Spleen (tissue), 13 donors: ENCODE data around the gene SPI1. TPM values are rescaled to one million over a fixed set of nuclear protein-coding genes. Genes with fewer than 3 reads are reported as not detected.
A peak's percentile ranks its signal among the peaks of the same experiment; 100 is the strongest.

Experiments
- DNase-seq: peaks from one replicate; pipeline ENCODE4 v3.0.0-alpha.2; 2020
- H3K27ac ChIP-seq, 8 donors: fragments of 200-600 bp; sonication (generic) in 7 of 8; 1 replicate in 4 of 8; 2 replicates in 4 of 8; pipeline versions ENCODE4 v1.5.0 to v1.8.0; 2016 to 2021; ENCODE audit warnings: inconsistent platforms in 4 of 8, mild to moderate bottlenecking in 4 of 8, moderate library complexity in 1 of 8
- H3K27me3 ChIP-seq, 7 donors: fragments of 200-600 bp; sonication (generic) in 6 of 7; replicated peaks in 1 of 7; 1 replicate in 4 of 7; 2 replicates in 3 of 7; pipeline versions ENCODE4 v1.5.0 to v1.8.0; 2016 to 2021; ENCODE audit warnings: inconsistent platforms in 3 of 7, mild to moderate bottlenecking in 1 of 7
- H3K36me3 ChIP-seq, 6 donors: fragments of 200-600 bp; sonication (generic) in 5 of 6; 1 replicate in 4 of 6; 2 replicates in 2 of 6; pipeline versions ENCODE4 v1.5.0 to v1.8.0; 2016 to 2021; ENCODE audit warnings: inconsistent platforms in 2 of 6
- H3K4me1 ChIP-seq, 6 donors: fragments of 200-600 bp; sonication (generic) in 5 of 6; 1 replicate in 3 of 6; 2 replicates in 3 of 6; pipeline versions ENCODE4 v1.5.0 to v1.8.0; 2016 to 2021; ENCODE audit warnings: inconsistent platforms in 3 of 6
- H3K4me3 ChIP-seq, 8 donors: fragments of 200-600 bp; sonication (generic) in 7 of 8; 1 replicate in 4 of 8; 2 replicates in 4 of 8; pipeline versions ENCODE4 v1.5.0 to v1.8.0; 2016 to 2021; ENCODE audit warnings: inconsistent platforms in 4 of 8, mild to moderate bottlenecking in 4 of 8, moderate library complexity in 2 of 8
- H3K9me3 ChIP-seq, 8 donors: fragments of 200-600 bp; sonication (generic) in 7 of 8; 1 replicate in 4 of 8; 2 replicates in 4 of 8; pipeline versions ENCODE4 v1.5.0 to v1.8.0; 2016 to 2021; ENCODE audit warnings: inconsistent platforms in 4 of 8
- POLR2A ChIP-seq, 3 donors: fragments of 450-650 bp; IDR thresholded peaks; one replicate each; pipeline ENCODE4 v1.5.1; 2017; ENCODE audit warnings: antibody characterized with exemption in 3 of 3, mild to moderate bottlenecking in 1 of 3
- POLR2AphosphoS5 ChIP-seq, 3 donors: sonication (generic); formaldehyde crosslinking; IDR thresholded peaks; one replicate each; pipeline ENCODE4 v1.5.1; 2017; ENCODE audit warnings: antibody characterized with exemption in 3 of 3
- WGBS, 5 donors: extraction: QIAGEN DNeasy Blood & Tissue Kit in 3 of 5; methylation state at CpG; one replicate each; pipeline versions ENCODE4 v1.1.5 to v1.1.7; 2013 to 2018; 5-methylcytosine and 5-hydroxymethylcytosine counted together
- intact Hi-C: fragments of 100-400 bp; cut with DNase I; formaldehyde crosslinking; loops from one replicate; pipeline ENCODE4 v1.15.0; 2023; ENCODE audit warnings: low total_unique reads
- long read RNA-seq, 2 donors: transcript quantifications; one replicate each; lab custom pipeline, GENCODE V29; 2026
- polyA plus RNA-seq, 3 donors: library from polyadenylated mRNA; stranded (reverse); fragments of 200-250 nt; gene quantifications; one replicate each; pipeline ENCODE4 v1.2.1, GENCODE V29; 2013
- total RNA-seq, 7 donors: library from RNA; depleted of rRNA in 3 of 7; stranded (reverse); fragments of >200 nt in 3 of 7; fragmentation: NEBNext Ultra II Directional in 4 of 7; extraction: Animal tissue kit (Norgen Biotek cat#: 25700) in 4 of 7; gene quantifications; one replicate each; pipeline versions ENCODE4 v1.1.0 to v1.2.1, GENCODE V29; 2016 to 2021
- TF ChIP-seq, protein P1 (sequence below), 11 experiments: fragments of 200-600 bp in 7 of 11; fragments of 450-650 bp in 4 of 11; sonication (generic) in 4 of 11; IDR thresholded peaks in 8 of 11; conservative IDR thresholded peaks in 3 of 11; 1 replicate in 7 of 11; 2 replicates in 4 of 11; pipeline versions ENCODE4 v1.4.0 to v1.8.0; 2016 to 2021; ENCODE audit warnings: antibody characterized with exemption in 11 of 11, inconsistent platforms in 4 of 11, mild to moderate bottlenecking in 1 of 11
- donor health status: healthy with polysubstance abuse.
- donor health status: DM: no; HTN: no; CAD: no; lungs with moderate emphysema.
- donor health status: DM: no; HTN: no; CAD: no.
- donor health status: Bipolar disorder and iron deficiency.
- donor health status: healthy.
- donor health status: DM: no; HTN: no; CAD: no.
- donor health status: DM: yes; HTN: yes; CAD: no.

The SPI1 gene
- total RNA-seq, result 100 to 1,000 TPM in 6 of 7 donors, 10 to 100 TPM in 1; 95.7 to 366 (median 198) TPM
- 100 to 1,000 TPM in 1 of 3 donors, 10 to 100 TPM in 2; 84.2 to 128 (median 91.8) TPM for polyA plus RNA-seq
- long read RNA-seq, donor 1, transcript SPI1-202 (5 exons, 1,403 nt), result major isoform, 19 of 33 reads
- long read RNA-seq, donor 1, partial matches to known transcripts, result 9 of 33 reads
- long read RNA-seq, donor 1, other reads (novel, unspliced or antisense), result 0 of 33 reads
- long read RNA-seq, donor 2, transcript SPI1-202 (5 exons, 1,403 nt), result major isoform, 15 of 28 reads
- long read RNA-seq, donor 2, transcript SPI1-201 (5 exons, 1,168 nt), result minor isoform, 11 of 28 reads
- long read RNA-seq, donor 2, partial matches to known transcripts, result 0 of 28 reads
- long read RNA-seq, donor 2, other reads (novel, unspliced or antisense), result 0 of 28 reads

DNA sequence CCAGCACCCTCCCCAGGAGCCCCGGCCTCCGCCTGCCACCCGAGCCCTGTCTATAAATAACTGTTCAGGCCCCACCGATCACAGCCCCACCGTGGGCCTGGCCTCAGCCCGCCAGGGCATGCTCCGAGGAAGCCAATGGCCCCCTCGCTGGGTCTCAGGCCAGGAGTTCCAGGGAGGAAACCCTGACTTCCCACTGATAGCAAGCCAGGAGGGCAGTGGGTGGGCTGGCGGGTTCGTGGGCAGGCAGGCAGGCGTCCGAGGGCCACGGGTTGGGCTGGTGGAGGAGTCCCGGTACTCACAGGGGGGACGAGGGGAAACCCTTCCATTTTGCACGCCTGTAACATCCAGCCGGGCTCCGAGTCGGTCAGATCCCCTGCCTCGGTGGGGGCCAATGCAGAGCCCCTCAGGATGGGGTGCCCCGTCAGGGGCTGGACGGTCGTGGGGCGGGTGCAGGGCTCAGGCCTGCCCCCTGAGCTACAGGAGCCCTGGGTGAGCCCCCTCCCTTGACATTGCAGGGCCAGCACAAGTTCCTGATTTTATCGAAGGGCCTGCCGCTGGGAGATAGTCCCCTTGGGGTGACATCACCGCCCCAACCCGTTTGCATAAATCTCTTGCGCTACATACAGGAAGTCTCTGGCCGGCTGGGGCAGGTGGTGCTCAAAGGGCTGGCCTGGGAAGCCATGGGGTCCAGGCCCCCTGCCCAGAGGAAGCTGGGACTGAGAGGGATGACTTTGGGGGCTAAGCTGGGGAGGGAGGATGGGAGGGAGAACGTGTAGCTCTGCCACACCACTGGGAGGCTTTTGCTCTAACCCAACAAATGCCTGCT lies at the start of gene SPI1:
TSS of gene SPI1 (minus strand) at position 538 of the 826 bp plus-strand sequence. CDS start at position 344, 194 bp downstream.
- Histone ChIP-seq H3K4me3 (peak within 1 kb of the TSS; percentile 31 to 77 (median 52)), H3K27ac (peak within 1 kb of the TSS; percentile 83 to 98 (median 94)), H3K9me3 (no peaks in the 10 kb centered on the region), H3K4me1 (peaks cover 4 to 63% (median 36%) of the 10 kb centered on the region in 6 donors), H3K27me3 (no peaks in the 10 kb centered on the region), H3K36me3 (peaks cover 0 to 48% (median 10%) of the 10 kb centered on the region in 6 donors)
- 25 to 36% (median 33%) methylated on average over 16 to 31 of the region's 31 CpGs for WGBS, 5 donors
- intact Hi-C loops, result no loop called here
- peak; percentile 96 for DNase-seq
- TF ChIP-seq, protein P1, sequence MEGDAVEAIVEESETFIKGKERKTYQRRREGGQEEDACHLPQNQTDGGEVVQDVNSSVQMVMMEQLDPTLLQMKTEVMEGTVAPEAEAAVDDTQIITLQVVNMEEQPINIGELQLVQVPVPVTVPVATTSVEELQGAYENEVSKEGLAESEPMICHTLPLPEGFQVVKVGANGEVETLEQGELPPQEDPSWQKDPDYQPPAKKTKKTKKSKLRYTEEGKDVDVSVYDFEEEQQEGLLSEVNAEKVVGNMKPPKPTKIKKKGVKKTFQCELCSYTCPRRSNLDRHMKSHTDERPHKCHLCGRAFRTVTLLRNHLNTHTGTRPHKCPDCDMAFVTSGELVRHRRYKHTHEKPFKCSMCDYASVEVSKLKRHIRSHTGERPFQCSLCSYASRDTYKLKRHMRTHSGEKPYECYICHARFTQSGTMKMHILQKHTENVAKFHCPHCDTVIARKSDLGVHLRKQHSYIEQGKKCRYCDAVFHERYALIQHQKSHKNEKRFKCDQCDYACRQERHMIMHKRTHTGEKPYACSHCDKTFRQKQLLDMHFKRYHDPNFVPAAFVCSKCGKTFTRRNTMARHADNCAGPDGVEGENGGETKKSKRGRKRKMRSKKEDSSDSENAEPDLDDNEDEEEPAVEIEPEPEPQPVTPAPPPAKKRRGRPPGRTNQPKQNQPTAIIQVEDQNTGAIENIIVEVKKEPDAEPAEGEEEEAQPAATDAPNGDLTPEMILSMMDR (IDR thresholded peaks at IDR 0.05 in 8 of 11, conservative IDR thresholded peaks at IDR 0.05 in 3 of 11), result peak in 1 of 11 experiments; percentile 7
- TF ChIP-seq POLR2AphosphoS5 (IDR thresholded peaks at IDR 0.05) (peak; percentile 88 to 90 (median 88)), POLR2A (IDR thresholded peaks at IDR 0.05) (peak in 1 of 3 donors; percentile 86)

DNA sequence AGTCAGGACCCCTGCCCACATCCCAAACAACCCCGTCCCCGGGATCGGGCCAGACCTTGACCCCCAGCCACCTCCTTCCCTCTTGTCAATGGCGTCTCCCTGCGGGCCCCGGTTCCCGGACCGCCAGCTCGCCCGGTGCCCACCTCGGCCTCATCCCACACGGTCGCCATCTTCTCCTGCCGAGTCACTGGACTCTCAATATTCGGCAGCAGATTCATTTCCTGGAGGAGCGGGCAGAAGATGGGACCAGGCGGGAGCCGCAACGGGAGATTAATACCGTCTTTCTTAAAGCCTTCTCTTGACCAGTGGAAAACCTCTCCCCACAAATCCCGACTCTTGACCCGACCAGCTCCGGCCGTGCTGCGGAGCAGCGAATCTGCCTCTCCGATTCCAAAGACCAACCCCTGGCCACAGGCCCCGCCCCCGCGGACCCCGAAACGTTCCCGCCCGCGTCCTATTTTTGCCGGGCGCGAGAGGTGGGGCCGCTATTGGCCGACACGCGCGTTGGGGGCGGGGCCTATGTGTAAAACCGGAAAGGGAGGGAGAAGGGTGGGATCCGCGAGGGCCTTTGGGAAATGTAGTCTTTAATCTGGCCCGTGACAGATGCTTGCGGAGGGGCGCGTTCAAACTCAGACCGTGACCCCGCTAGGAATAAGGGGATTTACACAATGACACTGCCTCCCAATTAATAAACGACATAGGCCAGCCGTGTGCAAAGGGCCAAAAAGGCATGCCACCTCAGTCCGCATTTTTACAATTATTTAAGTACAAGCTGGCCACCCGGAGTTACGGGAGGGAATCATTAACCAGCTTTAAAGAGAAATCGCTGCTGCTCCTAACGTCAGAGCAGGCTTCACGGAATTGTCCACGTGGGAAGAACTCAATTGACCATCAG lies 48.0 kb upstream of the SPI1 start, which contains the start of gene PSMC3:
TSS of gene PSMC3 (minus strand) at position 378 of the 895 bp plus-strand sequence. CDS start at position 218, 160 bp downstream.
- WGBS, 5 donors, result 0 to 1% (median 1%) methylated on average over 53 to 62 of the region's 62 CpGs
- Histone ChIP-seq H3K27ac (peak within 1 kb of the TSS; percentile 55 to 94 (median 92)), H3K36me3 (peaks cover 8 to 40% (median 36%) of the 10 kb centered on the region in 6 donors), H3K4me1 (peaks cover 11 to 30% (median 20%) of the 10 kb centered on the region in 6 donors), H3K4me3 (peak within 1 kb of the TSS; percentile 58 to 94 (median 90)), H3K9me3 (no peaks in the 10 kb centered on the region), H3K27me3 (no peaks in the 10 kb centered on the region)
- intact Hi-C loops, result no loop called here
- TF ChIP-seq, protein P1 (IDR thresholded peaks at IDR 0.05 in 8 of 11, conservative IDR thresholded peaks at IDR 0.05 in 3 of 11), result peak in 2 of 11 experiments; percentile 9 to 31
- TF ChIP-seq POLR2A (IDR thresholded peaks at IDR 0.05) (peak in 1 of 3 donors; percentile 39), POLR2AphosphoS5 (IDR thresholded peaks at IDR 0.05) (peak; percentile 77 to 92 (median 91))
- peak; percentile 99 for DNase-seq

DNA sequence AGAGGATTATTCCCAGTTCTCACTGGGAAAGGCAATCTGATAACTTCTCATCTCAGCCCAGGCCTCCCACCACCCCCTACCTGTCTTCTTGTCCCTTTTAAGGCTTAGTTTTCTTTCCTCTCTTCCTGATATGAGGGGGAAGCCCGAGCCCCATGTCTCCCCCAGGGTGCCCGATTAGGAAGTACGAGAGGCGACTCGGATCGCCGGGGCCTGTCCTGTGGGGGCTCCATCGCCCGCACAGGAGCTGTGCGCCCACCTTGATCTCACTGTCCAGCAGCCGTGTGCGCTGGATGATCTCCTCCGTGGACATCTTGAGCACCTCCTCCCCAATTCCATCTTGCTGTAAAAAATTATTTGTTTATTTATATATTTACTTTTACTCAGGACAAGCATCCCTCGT lies 47.3 kb upstream of the SPI1 start:
- H3K4me3 ChIP-seq, result peak overlapping the region; percentile 58 to 94 (median 90)
- 0 to 2% (median 1%) methylated on average over 14 of the region's 14 CpGs for WGBS, 5 donors
- H3K36me3 ChIP-seq, result peaks cover 8 to 47% (median 42%) of the 10 kb centered on the region in 6 donors
- no peak for DNase-seq
- no peaks in the 10 kb centered on the region for H3K9me3 ChIP-seq
- no peaks in the 10 kb centered on the region for H3K27me3 ChIP-seq
- peaks cover 11 to 30% (median 20%) of the 10 kb centered on the region in 6 donors for H3K4me1 ChIP-seq
- peak overlapping the region; percentile 55 to 94 (median 92) for H3K27ac ChIP-seq
- intact Hi-C loops, result no loop called here
- TF ChIP-seq POLR2A (IDR thresholded peaks at IDR 0.05), result no peak
- TF ChIP-seq, protein P1 (IDR thresholded peaks at IDR 0.05 in 8 of 11, conservative IDR thresholded peaks at IDR 0.05 in 3 of 11), result no peak
- no peak for TF ChIP-seq POLR2AphosphoS5 (IDR thresholded peaks at IDR 0.05)
